HUES64 (cell line): ENCODE data around the gene PCCA.
A peak's percentile ranks its signal among the peaks of the same experiment; 100 is the strongest.
"Not testable (repeated sequence)": the region's sequence is repeated elsewhere in the genome, so short reads cannot be mapped to it uniquely, and the experiment has no call there.

Experiments
- H3K27ac ChIP-seq: 2 replicates; pipeline ENCODE4 v1.7.0; 2013; ENCODE audit warnings: low read depth, low read length, inconsistent platforms
- H3K27me3 ChIP-seq: 2 replicates; pipeline ENCODE4 v1.6.1; 2013; ENCODE audit warnings: mild to moderate bottlenecking, low read length; ENCODE audit not compliant: insufficient read depth
- H3K36me3 ChIP-seq: 2 replicates; pipeline ENCODE4 v1.6.1; 2013; ENCODE audit warnings: mild to moderate bottlenecking, low read length; ENCODE audit not compliant: insufficient read depth
- H3K4me1 ChIP-seq: 2 replicates; pipeline ENCODE4 v1.6.1; 2013; ENCODE audit warnings: mild to moderate bottlenecking, low read length, moderate library complexity; ENCODE audit not compliant: insufficient read depth
- H3K4me3 ChIP-seq: 2 replicates; pipeline ENCODE4 v1.5.1; 2013; ENCODE audit warnings: mild to moderate bottlenecking, low read length, moderate library complexity
- H3K9ac ChIP-seq: 2 replicates; pipeline ENCODE4 v1.6.1; 2013; ENCODE audit warnings: mild to moderate bottlenecking, low read depth, low read length
- H3K9me3 ChIP-seq: 2 replicates; pipeline ENCODE4 v1.6.1; 2013; ENCODE audit warnings: low read depth, low read length; ENCODE audit not compliant: insufficient read depth
- WGBS: fragments of 150-250, 120-280 bp; methylation state at CpG from one replicate; pipeline ENCODE4 v1.1.7; 2013; ENCODE audit warnings: missing lambda C conversion rate; 5-methylcytosine and 5-hydroxymethylcytosine counted together

PCCA gene

GRCh38 chr13:100069278-100069677, 19.6 kb upstream of the PCCA start:
- peaks cover 6% of the 10 kb centered on the region; the same call in 1 of the 2 replicates for H3K4me1 ChIP-seq
- H3K4me3 ChIP-seq = no peak overlapping the region
- H3K9me3 ChIP-seq = no peaks in the 10 kb centered on the region
- H3K27me3 ChIP-seq = no peaks in the 10 kb centered on the region
- H3K27ac ChIP-seq = no peak overlapping the region
- no peaks in the 10 kb centered on the region for H3K36me3 ChIP-seq
- 95% methylated on average over 1 of the region's 1 CpG for WGBS
- H3K9ac ChIP-seq = no peak overlapping the region

- Histone ChIP-seq H3K27me3 (no peaks in the 10 kb centered on the region), H3K27ac (no peak overlapping the region), H3K4me3 (no peak overlapping the region), H3K9me3 (no peaks in the 10 kb centered on the region; the same call in 1 of the 2 replicates), H3K4me1 (peaks cover 6% of the 10 kb centered on the region; the same call in 1 of the 2 replicates), H3K36me3 (no peaks in the 10 kb centered on the region), H3K9ac (no peak overlapping the region)
- 84% methylated on average over 10 of the region's 10 CpGs for WGBS
These were observed 12.9 kb upstream of the PCCA start for GRCh38 chr13:100075700-100076587.

- not testable (repeated sequence) for H3K4me1 ChIP-seq, H3K4me3 ChIP-seq, H3K9me3 ChIP-seq, H3K27ac ChIP-seq, H3K27me3 ChIP-seq, H3K9ac ChIP-seq, H3K36me3 ChIP-seq
- WGBS = 53% methylated on average over 9 of the region's 9 CpGs
These were observed 9.9 kb upstream of the PCCA start for GRCh38 chr13:100079003-100079402.

- H3K27me3 ChIP-seq, H3K27ac ChIP-seq, H3K9ac ChIP-seq, H3K4me3 ChIP-seq, H3K9me3 ChIP-seq: not testable (repeated sequence)
- Histone ChIP-seq H3K4me1 (peaks cover 19% of the 10 kb centered on the region), H3K36me3 (peaks cover 17% of the 10 kb centered on the region)
- 93% methylated on average over 6 of the region's 6 CpGs for WGBS
These were observed 5.5 kb upstream of the PCCA start for GRCh38 chr13:100083401-100083800.

- Histone ChIP-seq H3K9ac (peak overlapping the region; percentile 63), H3K4me3 (peak overlapping the region; percentile 99), H3K27ac (peak overlapping the region; percentile 38; the same call in 1 of the 2 replicates), H3K9me3 (no peaks in the 10 kb centered on the region), H3K36me3 (peaks cover 17% of the 10 kb centered on the region), H3K27me3 (no peaks in the 10 kb centered on the region), H3K4me1 (peaks cover 20% of the 10 kb centered on the region)
- WGBS = 29% methylated on average over 12 of the region's 12 CpGs
These were observed 635 bp upstream of the PCCA start for GRCh38 chr13:100088273-100088643.

GRCh38 chr13:100089465-100090032, 656 bp downstream of the PCCA start:
- WGBS = 2% methylated on average over 13 of the region's 13 CpGs
- Histone ChIP-seq H3K9me3 (no peaks in the 10 kb centered on the region), H3K4me3 (peak overlapping the region; percentile 99), H3K9ac (peak overlapping the region; percentile 91), H3K36me3 (peaks cover 17% of the 10 kb centered on the region), H3K4me1 (peaks cover 20% of the 10 kb centered on the region), H3K27ac (peak overlapping the region; percentile 38), H3K27me3 (no peaks in the 10 kb centered on the region)

- Histone ChIP-seq H3K4me3 (no peak overlapping the region; the same call in 1 of the 2 replicates), H3K27ac (no peak overlapping the region), H3K36me3 (peaks cover 13% of the 10 kb centered on the region), H3K4me1 (peaks cover 20% of the 10 kb centered on the region), H3K9me3 (no peaks in the 10 kb centered on the region), H3K9ac (no peak overlapping the region), H3K27me3 (no peaks in the 10 kb centered on the region)
- WGBS = 89% methylated on average over 1 of the region's 1 CpG
These were observed 2.0 kb downstream of the PCCA start for GRCh38 chr13:100090861-100091260.

- H3K4me3 ChIP-seq = no peak overlapping the region
- WGBS = 84% methylated on average over 2 of the region's 2 CpGs
- H3K4me1 ChIP-seq = peaks cover 20% of the 10 kb centered on the region
These were observed 2.5 kb downstream of the PCCA start for GRCh38 chr13:100091391-100091790.

GRCh38 chr13:100092273-100092672, 3.4 kb downstream of the PCCA start:
- not testable (repeated sequence) for H3K27me3 ChIP-seq, H3K4me3 ChIP-seq, H3K9ac ChIP-seq, H3K36me3 ChIP-seq, H3K27ac ChIP-seq, H3K9me3 ChIP-seq
- no CpG with 5 or more reads among the region's 2 CpGs for WGBS
- H3K4me1 ChIP-seq = peaks cover 15% of the 10 kb centered on the region

More at GRCh38 chr13:100091391-100091790, 2.5 kb downstream of the PCCA start:
- no peak overlapping the region for H3K27ac ChIP-seq
- H3K9ac ChIP-seq = no peak overlapping the region
- peaks cover 9% of the 10 kb centered on the region; the same call in 1 of the 2 replicates for H3K36me3 ChIP-seq
- H3K27me3 ChIP-seq = no peaks in the 10 kb centered on the region
- no peaks in the 10 kb centered on the region for H3K9me3 ChIP-seq

GRCh38 chr13:100095498-100095897, 6.6 kb downstream of the PCCA start:
- no peaks in the 10 kb centered on the region for H3K36me3 ChIP-seq
- no peaks in the 10 kb centered on the region for H3K27me3 ChIP-seq
- no peak overlapping the region for H3K4me3 ChIP-seq
- 92% methylated on average over 4 of the region's 4 CpGs for WGBS
- no peaks in the 10 kb centered on the region for H3K9me3 ChIP-seq
- no peak overlapping the region for H3K27ac ChIP-seq
- no peak overlapping the region for H3K9ac ChIP-seq
- peaks cover 10% of the 10 kb centered on the region for H3K4me1 ChIP-seq

- WGBS = 95% methylated on average over 7 of the region's 7 CpGs
- H3K9ac ChIP-seq = no peak overlapping the region
- no peaks in the 10 kb centered on the region for H3K9me3 ChIP-seq
- no peak overlapping the region for H3K4me3 ChIP-seq
- H3K27ac ChIP-seq = no peak overlapping the region
- no peaks in the 10 kb centered on the region for H3K27me3 ChIP-seq
- no peaks in the 10 kb centered on the region for H3K36me3 ChIP-seq
- peaks cover 10% of the 10 kb centered on the region for H3K4me1 ChIP-seq
These were observed 7.6 kb downstream of the PCCA start for GRCh38 chr13:100096526-100096925.
